PC-3 (cell line): Measurements from ENCODE around the gene CLTA.
"Not testable (repeated sequence)": the region's sequence is repeated elsewhere in the genome, so short reads cannot be mapped to it uniquely, and the experiment has no call there.

Experiments
- EZH2 ChIP-seq: fragments of 300-600 bp; sonication (generic); IDR thresholded peaks from one replicate; pipeline ENCODE4 v1.6.1; 2017; ENCODE audit warnings: antibody characterized with exemption, mild to moderate bottlenecking, low read length; ENCODE audit not compliant: unreplicated experiment
- TF ChIP-seq, protein P1 (sequence below): fragments of 300-600 bp; sonication (generic); conservative IDR thresholded peaks from 2 replicates; pipeline ENCODE4 v1.5.1; 2017; ENCODE audit warnings: antibody characterized with exemption, low read depth, mild to moderate bottlenecking, low read length

DNA sequence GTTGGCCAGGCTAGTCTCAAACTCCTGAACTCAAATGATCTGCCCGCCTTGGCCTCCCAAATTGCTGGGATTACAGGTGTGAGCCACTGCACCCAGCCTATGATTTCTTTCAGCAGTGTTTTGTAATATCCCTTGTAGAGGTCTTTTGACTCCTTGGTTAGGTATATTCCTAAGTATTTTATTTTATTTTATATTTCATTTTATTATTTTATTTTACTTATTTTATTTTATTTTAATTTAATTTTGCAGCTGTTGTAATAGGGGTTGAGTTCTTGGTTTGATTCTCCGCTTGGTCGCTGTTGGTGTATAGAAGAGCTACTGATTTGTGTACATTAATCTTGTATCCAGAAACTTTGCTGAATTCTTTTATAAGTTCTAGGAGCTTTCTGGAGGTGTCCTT, 49.0 kb downstream of the CLTA start:
- TF ChIP-seq, protein P1, sequence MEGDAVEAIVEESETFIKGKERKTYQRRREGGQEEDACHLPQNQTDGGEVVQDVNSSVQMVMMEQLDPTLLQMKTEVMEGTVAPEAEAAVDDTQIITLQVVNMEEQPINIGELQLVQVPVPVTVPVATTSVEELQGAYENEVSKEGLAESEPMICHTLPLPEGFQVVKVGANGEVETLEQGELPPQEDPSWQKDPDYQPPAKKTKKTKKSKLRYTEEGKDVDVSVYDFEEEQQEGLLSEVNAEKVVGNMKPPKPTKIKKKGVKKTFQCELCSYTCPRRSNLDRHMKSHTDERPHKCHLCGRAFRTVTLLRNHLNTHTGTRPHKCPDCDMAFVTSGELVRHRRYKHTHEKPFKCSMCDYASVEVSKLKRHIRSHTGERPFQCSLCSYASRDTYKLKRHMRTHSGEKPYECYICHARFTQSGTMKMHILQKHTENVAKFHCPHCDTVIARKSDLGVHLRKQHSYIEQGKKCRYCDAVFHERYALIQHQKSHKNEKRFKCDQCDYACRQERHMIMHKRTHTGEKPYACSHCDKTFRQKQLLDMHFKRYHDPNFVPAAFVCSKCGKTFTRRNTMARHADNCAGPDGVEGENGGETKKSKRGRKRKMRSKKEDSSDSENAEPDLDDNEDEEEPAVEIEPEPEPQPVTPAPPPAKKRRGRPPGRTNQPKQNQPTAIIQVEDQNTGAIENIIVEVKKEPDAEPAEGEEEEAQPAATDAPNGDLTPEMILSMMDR: not testable (repeated sequence)
- not testable (repeated sequence) for TF ChIP-seq EZH2
